Measurements from ENCODE around the gene NKX2-2.
"Not testable (repeated sequence)": the region's sequence is repeated elsewhere in the genome, so short reads cannot be mapped to it uniquely, and the experiment has no call there.

The NKX2-2 gene

DNA sequence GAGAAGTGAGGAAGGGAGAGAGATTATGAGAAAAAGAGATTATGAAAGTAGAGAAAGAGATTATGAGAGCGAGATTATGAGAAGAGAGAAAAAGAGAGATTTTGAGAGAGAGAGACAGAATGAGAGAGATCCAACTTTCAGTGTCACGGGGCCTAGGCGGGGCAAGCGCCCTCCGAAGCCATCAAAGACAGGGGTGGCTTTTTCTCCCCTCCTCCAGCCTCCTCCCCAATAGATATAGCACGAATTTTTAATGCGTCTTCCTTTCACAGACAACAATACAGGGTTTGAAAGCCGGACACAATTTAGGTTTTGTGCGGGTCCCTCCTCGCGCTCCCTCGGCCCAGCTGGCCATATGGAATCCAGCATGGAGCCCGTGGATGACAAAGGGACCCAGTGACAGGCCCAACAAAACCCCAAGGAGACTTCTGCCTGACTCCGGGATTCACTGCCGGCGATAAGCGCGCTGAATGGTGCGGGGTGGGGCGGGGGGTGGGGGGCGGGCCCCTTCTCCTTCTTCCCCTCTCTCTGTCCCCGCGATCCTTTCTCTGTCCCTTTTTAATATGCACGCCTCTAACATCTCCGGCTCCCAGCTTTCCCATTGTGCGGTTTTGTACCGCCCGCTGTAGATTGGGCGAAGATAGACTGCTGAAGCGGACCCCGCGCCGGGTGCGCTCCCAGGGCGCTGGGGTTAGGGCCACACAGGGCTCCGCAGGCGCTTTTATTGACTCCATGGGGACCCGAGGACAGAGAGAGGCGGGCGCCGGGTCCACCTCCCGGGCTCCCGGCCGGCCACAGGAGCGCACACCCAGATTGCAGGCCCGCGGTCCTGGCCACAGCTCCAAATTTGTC lies 5.4 kb downstream of the NKX2-2 start:
- no peak for DNase-seq (ENCODE audit: low spot score)

DNA sequence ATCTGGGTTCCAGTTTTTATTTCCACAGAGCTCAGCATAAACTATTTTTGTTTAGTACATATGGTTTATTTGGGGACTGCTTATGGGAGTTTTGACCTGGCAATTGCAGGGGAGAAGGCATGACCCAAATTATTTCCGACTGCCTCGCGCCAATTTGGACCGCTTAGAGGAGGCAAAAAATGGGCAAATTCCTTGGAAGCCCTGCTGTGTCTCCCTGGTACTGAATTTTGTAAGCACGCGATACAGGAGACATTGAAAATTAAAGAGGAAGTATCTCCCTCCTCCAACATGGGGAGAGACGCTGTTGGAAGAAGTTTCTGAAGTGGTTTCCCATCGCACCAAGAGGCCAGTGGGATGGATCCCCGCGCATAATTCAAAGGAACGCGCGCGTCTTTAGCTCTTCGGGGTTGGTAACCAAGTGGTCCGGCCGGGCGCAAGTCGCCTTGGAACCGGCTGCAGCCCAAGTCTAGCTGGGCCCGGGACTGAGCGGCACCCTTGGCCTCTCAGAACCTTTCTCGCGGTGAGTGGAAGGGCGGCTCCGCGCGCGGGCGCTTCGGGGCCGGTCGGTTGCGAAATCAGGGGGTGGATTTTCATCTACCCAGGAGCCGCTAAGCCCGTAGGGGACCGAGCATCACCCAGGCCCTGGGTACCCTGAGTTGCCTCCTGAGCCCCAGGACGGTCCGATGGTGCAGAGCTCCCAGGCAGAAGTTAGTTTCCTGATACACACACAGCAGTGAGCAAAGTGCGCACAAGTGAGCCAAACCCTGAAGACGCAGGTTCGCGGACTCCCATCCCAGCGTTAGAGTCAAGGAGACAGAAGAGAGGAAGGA lies 6.2 kb downstream of the NKX2-2 start:
- DNase-seq (ENCODE audit: low spot score): no peak

DNA sequence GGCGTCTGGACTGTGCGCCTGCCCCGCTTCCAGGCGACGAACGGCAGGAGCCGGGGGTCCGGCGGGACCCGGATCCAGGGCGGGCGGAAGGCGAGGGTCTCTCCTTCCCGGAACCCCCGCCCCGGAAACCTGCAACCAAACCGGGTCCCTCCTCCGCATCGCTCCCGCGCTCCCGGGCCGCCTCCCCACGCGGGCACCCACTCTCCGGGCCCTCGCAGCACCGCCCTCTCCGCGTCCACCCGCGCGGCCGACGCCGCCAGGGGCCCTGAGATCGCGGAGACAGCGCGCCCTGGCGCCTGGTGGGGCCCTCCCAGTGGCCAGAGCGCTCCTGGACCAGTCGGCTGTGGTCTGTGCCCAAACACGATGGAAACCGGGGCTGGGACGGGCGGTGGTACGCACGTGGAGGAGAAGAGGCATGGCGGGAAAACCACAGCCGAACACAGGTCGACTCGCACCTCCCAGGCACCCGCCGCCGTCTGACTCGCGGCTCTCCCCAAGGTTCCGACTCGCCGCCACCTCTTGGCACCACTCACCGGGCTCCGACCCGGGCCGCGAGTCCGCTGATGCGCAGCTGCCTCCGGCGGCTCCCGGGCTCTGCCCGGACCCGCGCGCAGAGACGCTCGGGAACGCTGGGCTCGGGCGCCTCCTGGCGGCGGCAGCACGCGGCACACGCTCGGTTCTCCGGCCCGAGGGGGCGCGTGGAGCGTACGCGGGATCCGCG lies 7.9 kb downstream of the NKX2-2 start:
- peak; percentile 44 for DNase-seq (ENCODE audit: low spot score)

DNA sequence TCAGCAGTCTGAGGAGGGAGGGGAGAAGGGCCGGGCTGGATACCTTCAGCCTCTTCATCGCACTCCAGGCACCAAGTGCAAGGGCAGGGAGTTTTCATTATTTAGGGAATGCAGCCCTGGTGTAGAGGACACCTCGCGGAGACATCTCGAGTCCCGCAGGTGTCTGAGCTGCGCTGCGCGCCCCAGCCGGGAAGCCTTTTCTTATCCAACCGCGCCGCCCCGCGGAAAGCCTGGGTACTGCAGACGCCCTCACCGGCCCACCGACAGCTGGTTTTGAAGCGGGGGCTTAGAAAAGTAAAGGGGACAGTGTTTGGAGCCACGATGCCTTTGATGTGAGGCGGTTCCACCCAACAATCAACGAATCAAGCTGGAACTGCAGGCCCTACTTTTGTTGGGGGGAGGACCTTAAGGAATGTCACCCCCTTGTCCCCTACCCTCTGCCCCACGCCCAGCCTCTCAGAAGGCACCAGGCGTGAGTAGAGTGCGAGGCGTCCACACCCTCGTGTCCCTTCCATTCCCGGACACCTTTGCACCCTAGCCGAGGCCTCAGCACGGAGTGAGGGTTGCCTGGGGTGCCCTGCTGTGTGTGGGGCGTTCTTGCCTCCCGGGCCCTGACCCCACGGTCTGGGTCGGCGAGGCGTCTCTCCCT lies 8.6 kb downstream of the NKX2-2 start:
- peak; percentile 74 for DNase-seq (ENCODE audit: low spot score)

DNA sequence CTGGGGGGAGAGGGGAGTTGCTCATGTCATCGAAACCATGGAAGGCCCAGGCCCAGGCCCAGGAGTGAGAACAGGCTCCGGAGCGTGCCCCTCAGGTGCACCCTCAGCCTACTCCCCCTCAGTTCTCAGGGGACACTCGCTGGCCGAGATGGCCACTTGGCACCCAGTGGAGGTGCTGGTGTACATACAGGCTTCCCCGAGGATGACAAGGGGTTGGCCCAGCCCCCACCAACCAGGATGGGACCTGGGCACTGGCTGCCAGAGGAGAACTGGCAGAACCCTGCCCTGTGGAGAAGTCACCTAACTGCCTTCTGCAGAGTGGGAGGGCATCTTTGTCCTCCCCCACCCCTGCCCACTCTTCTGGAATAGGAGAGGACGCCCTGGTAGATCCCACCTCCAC lies 9.5 kb downstream of the NKX2-2 start:
- no peak for DNase-seq (ENCODE audit: low spot score)

DNA sequence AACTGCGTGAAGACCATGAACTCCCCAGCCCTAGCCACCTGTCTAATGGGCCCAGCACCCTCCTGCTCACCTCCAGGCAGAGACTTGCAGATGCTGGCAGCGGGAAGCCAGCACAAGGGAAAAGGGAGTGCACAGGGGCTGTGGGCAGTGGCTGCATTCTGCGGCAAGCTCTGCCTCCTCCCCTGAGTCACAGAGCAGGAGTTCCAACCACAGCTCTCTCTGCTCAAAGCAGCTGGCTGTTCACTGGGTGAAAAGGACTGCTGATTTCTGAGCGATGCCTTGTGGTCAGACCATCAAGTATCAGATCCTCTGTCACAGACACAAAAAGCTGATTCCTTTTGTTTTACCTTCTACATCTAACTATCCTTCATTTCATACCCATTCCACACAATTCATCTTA lies 10.5 kb downstream of the NKX2-2 start:
- DNase-seq (ENCODE audit: low spot score): peak; percentile 94

DNA sequence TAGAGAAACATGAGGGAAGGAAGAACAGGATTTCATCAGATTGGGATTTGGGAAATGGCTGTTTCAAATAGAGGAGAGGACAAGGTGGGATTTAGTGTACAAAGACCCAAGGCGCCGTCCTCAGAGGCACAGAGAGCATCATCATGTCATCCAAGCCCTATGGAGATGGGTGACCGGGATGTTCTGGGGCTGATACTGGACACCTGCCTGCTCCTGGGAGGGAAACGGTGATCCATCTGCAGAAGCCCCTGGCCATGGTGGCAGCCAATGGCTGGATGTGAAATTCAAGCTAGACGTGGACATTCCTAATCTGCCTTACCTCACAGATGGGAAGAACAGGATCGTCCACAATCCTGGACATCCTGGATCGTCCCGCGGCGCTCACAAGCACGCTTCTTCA lies 12.7 kb downstream of the NKX2-2 start:
- no peak for DNase-seq (ENCODE audit: low spot score)

DNA sequence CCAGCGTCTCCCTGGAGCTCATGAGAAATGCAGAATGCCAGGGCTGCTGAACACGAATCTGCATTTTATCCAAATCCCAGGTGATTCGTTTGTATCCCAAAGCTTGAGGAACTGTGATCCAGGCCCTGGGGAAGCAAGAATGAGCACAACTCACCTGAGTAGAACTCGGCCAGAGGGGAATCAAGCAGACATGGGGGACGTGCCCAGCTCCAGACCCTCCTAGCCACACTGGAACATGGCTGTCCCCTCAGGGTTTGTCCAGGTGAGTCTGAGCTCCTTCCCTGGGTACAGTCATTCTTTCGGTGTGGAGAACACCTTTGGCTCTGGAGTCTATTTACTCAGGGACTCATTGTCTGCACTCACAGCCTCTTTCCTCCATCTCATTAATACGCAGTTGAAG lies 13.3 kb downstream of the NKX2-2 start:
- no peak for DNase-seq (ENCODE audit: low spot score)

DNA sequence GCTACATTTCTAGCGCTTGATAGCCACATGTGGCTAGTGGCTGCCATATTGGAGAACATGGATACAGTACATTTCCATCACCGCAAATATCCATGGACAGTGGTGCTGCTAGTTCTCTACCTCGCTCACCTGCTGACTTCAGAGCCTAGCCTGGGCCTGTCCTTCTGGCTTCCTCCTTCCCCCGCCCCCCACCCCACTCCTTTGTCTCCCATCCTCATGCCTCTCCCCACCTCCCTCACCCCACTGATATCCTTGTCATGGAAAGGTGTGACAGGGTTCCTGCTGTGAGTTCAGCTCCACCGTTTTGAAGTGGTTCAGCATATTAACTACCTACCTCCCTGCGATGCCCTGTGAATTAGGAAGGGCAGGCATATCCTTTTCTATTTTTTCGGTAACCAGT lies 14.2 kb downstream of the NKX2-2 start:
- DNase-seq (ENCODE audit: low spot score): no peak

DNA sequence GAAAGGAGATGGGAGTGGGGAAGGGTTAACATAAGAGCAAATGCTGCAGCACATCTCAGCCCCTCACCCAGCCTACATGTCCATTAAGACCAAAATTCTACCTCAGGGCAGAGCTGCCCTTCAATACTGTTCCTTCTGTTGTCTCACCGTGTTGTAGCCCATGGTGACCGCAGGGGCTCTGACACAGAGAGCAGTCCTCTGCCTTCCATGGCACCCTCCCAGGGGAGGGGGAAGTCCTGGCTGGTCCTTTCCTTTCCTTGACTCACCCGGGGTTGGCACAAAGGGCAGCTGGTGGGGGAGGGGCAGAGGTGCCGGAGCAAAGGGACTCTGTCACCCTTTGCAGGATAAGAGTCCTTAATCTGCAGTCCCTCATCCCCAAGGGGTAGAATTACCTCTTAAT lies 15.2 kb downstream of the NKX2-2 start:
- no peak for DNase-seq (ENCODE audit: low spot score)

DNA sequence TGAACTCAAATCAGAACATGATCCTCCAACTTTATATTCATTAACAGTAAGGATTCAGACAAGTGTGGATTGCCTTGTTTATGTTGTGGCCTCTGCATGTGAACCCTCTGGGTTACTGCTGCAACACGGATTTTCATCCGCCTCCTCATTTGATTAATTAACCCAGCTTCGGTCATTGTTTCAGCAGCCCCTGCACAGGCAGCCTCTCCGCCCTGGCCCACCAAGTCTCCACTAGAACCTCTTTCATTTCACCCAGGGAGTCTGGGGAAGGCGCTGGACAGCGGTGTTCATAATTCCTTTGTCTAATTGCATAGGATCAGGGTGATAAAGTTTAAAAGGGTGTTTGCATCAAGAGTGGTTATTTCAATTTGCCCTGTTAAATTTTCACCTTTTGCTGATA lies 15.7 kb downstream of the NKX2-2 start:
- no peak for DNase-seq (ENCODE audit: low spot score)

DNA sequence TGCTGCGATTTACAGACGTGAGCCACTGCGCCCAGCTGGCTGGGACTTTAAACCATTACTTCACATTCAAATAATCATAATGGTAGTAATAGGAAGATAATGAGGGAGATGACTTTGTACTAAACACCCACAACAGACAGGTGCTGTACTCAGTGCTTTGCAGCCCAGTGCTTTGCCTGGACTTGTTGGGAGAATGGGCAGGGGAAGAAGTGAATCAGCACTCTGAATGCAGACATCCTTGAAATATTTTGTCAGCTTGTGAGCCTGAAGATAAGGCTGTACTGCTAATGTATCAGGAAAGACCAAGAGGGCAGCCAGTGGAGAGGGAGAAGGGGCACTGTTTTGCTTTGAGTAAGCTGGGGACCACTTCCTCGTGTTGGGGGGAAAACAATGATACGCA lies 17.4 kb downstream of the NKX2-2 start:
- no peak for DNase-seq (ENCODE audit: low spot score)

DNA sequence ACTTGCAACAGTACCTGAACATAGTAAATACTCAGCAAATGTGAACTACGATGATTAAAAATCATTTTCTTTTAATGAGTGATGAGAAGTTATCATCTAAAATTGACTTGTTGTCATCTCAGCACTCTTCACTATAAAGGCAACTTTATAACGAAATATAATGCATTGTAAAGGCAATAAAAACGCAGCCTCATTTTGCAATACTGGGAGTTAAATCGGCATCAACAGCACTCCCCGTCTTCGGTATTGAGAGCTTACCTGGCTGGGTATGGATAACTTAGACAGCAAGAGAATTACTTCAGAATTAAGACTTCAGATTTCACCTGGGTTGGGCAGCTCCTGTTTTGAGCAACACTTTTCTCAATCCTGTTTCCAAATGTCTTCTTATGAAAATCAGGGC lies 20.8 kb downstream of the NKX2-2 start:
- DNase-seq (ENCODE audit: low spot score): no peak

DNA sequence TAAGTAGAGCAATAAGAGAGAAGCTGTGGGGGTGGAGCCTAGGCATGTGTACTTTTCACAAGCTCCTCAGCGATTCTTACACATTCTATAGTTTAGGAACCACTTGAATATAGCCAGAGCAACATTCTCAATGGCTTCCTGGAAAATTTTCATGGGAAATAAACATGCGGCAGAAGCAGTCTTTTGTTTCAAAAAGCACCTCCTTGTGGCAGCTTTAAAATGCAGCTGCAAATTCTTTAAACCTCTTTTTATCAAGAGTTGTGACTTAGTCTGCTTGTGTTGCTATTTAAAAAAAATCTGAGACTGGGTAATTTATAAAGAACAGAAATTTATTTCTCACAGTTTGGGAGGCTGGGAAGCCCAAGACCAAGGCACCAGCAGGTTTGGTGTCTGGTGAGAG lies 23.8 kb downstream of the NKX2-2 start:
- no peak for DNase-seq (ENCODE audit: low spot score)

DNA sequence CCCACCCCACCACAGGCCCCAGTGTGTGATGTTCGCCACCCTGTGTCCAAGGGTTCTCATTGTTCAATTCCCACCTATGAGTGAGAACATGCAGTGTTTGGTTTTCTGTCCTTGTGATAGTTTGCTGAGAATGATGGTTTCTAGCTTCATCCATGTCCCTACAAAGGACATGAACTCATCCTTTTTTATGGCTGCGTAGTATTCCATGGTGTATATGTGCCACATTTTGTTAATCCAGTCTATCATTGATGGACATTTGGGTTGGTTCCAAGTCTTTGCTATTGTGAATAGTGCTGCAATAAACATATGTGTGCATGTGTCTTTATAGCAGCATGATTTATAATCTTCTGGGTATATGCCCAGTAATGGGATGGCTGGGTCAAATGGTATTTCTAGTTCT lies 33.7 kb downstream of the NKX2-2 start:
- not testable (repeated sequence) for DNase-seq (ENCODE audit: low spot score)

DNA sequence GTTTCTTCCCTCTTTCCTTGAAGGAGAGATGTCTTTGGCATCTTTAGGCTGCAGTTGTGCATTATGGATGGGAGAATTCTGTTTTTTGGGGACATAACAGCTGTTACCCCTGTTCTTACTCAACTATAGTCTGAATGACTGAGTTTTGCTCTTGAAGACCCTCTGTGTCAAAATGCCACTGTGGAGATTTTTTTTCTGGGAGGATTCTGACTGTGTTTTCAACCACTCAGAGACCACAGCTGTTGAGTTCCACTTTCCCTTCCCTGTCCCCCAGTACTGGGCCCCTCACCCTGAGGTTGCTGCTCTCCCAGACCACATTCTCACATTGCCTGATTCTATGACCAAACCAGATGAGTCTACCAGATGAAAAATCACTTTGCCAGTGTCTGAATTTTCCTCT lies 48.1 kb downstream of the NKX2-2 start:
- DNase-seq (ENCODE audit: low spot score): no peak

DNA sequence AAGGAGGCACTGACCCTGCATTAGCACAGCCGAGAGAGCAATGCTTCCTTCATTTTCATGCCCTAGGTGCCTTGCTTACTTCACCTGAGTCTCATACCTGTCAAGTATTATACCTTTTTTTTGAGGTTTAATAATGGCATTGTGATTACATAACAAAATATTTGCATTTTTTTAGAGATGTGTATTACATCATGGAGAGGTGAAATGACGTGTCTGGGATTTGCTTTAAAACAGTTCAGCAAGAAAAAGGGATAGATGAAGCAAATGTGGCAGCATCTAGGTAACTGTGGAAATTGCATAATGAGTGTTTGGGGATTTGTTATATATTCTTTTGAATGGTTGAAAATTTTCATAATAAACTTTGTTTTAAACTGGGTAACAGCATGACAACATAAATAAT lies 48.9 kb downstream of the NKX2-2 start:
- no peak for DNase-seq (ENCODE audit: low spot score)

Data from SW480 (cell line).